ENCODE results near the gene POU2F3. TPM values are rescaled to one million over a fixed set of nuclear protein-coding genes. Genes with fewer than 3 reads are reported as not detected.

The POU2F3 gene
- total and polyA plus RNA-seq, 2 of the 4 experiments (the other 2 are of a cell fraction), result under 0.01 to 0.09 TPM

GRCh38 chr11:120261931-120262330 is 22.0 kb downstream of the POU2F3 start:
- DNase-seq, result no peak
- Histone ChIP-seq H3K56ac (ENCODE audit: extremely low read depth, insufficient read depth, low read length) (no peak overlapping the region), H2AK5ac (ENCODE audit: low read depth, low read length) (no peak overlapping the region), H3K9me3 (ENCODE audit: control insufficient read depth, insufficient read depth, low read length) (no peaks in the 10 kb centered on the region), H3K9me1 (ENCODE audit: insufficient read depth, low read length) (no peaks in the 10 kb centered on the region), H2BK20ac (ENCODE audit: low read depth, low read length) (no peak overlapping the region), H3K4me2 (ENCODE audit: low read depth, low read length) (no peak overlapping the region), H2AK9ac (replicated peaks; ENCODE audit: low read depth, low read length, poor library complexity) (no peak overlapping the region), H3K23ac (ENCODE audit: low read depth, low read length) (no peak overlapping the region), H3K27me3 (ENCODE audit: control insufficient read depth, insufficient read depth, low read length) (peaks cover 59% of the 10 kb centered on the region), H4K5ac (ENCODE audit: low read depth, low read length) (no peak overlapping the region), H3K36me3 (ENCODE audit: control insufficient read depth, insufficient read depth, low read length) (no peaks in the 10 kb centered on the region), H4K20me1 (ENCODE audit: insufficient read depth, low read length) (no peaks in the 10 kb centered on the region), H3K9ac (ENCODE audit: low read depth, low read length) (no peak overlapping the region), H3K4me1 (ENCODE audit: control insufficient read depth, insufficient read depth, low read length) (no peaks in the 10 kb centered on the region), H4K91ac (ENCODE audit: insufficient read depth, low read depth, low read length) (no peak overlapping the region), H3K14ac (replicated peaks; ENCODE audit: low read depth, low read length) (no peak overlapping the region), H2AFZ (replicated peaks; ENCODE audit: low read length, poor library complexity) (no peak overlapping the region), H2BK15ac (ENCODE audit: low read depth, low read length) (no peak overlapping the region), H3K4me3 (ENCODE audit: insufficient read depth, low read depth, low read length) (no peak overlapping the region), H3K79me1 (ENCODE audit: low read depth in 1 of 2, low read length in 2 of 2) (no peaks in the 10 kb centered on the region), H3K27ac (ENCODE audit: insufficient read depth, low read length) (no peak overlapping the region), H2BK5ac (ENCODE audit: low read depth, low read length, poor library complexity, severe bottlenecking) (no peak overlapping the region), H2BK120ac (ENCODE audit: low read depth, low read length) (no peak overlapping the region), H3K4ac (ENCODE audit: low read depth, low read length) (no peak overlapping the region), H3K18ac (ENCODE audit: low read depth, low read length) (no peak overlapping the region), H4K8ac (ENCODE audit: low read depth in 2 of 2, low read length in 2 of 2) (no peak overlapping the region)
- ChIA-PET POLR2A (ENCODE audit: unreplicated experiment) (no interaction called here), CTCF (no interaction called here)
- in situ Hi-C loops (cut with MboI; ENCODE audit: low sequenced_read_pairs) (no loop called here), intact Hi-C loops (cut with micrococcal nuclease) (no loop called here), dilution Hi-C loops (cut with HindIII; ENCODE audit: low sequenced_read_pairs, unreplicated experiment) (no loop called here)
- no peak for TF ChIP-seq CEBPB (IDR thresholded peaks at IDR 0.05; ENCODE audit: low read depth, low read length)
- TF ChIP-seq RCOR1 (IDR thresholded peaks at IDR 0.05; ENCODE audit: insufficient replicate concordance, low read length), result no peak
- TF ChIP-seq NFE2L2 (IDR thresholded peaks at IDR 0.05; ENCODE audit: low read depth, low read length), result no peak
- TF ChIP-seq CTCF (conservative IDR thresholded peaks at IDR 0.05; ENCODE audit: low read depth, low read length), result no peak
- no TSS peak for BruUV-seq (replicated peaks)
- ATAC-seq (ENCODE audit: low read depth), result no peak
- no CpG with 5 or more reads among the region's 3 CpGs for WGBS, 2 experiments (ENCODE audit: extremely low coverage in 2 of 2, insufficient read length in 1 of 2)
